SK-N-DZ (cell line): ENCODE measurements around the gene MAGEB1.

ENCODE experiments used
- DNase-seq: peaks from one replicate; pipeline ENCODE4 v3.0.0-alpha.2; 2015; ENCODE audit warnings: low spot score

MAGEB1 gene

GRCh38 chrX:30296408-30297254, 49.7 kb downstream of the MAGEB1 start:
- no peak for DNase-seq

GRCh38 chrX:30301208-30301607, 54.3 kb downstream of the MAGEB1 start:
- DNase-seq = no peak
